ENCODE measurements around the gene IER3. TPM values are rescaled to one million over a fixed set of nuclear protein-coding genes. Genes with fewer than 3 reads are reported as not detected.

The IER3 gene
- total and polyA plus RNA-seq, 9 of the 15 experiments (the other 6 are each of a cell fraction or from before 2014, with no cell fraction given): 1.5 to 30.0 (median 11.5) TPM

GRCh38 chr6:30735668-30736314 is 8.6 kb downstream of the IER3 start:
- ChIA-PET CTCF (ENCODE audit: low intra/inter-chr PET ratio) (no interaction called here), POLR2A (interaction anchor here (0.9 to 5.0 kb wide), 2 partner anchors 10 to 77 kb away, joined by 3 to 27 read pairs; no protein-coding TSS in a partner anchor)
- no peak overlapping the region for H3K4me2 ChIP-seq (ENCODE audit: insufficient read depth, low read length)
- in situ Hi-C loops (cut with MboI): no loop called here
- H4K20me1 ChIP-seq (replicated peaks; ENCODE audit: control insufficient read depth, insufficient read depth, low read length): 0 out of 2 replicates have a peak, but pooled peaks cover under 1% of the 10 kb centered on the region
- H3K27me3 ChIP-seq (ENCODE audit: control insufficient read depth in 2 of 2, insufficient read depth in 2 of 2, low read length in 2 of 2): no peaks in the 10 kb centered on the region
- H3K9me3 ChIP-seq (replicated peaks; ENCODE audit: control insufficient read depth, insufficient read depth, low read depth, low read length): no peaks in the 10 kb centered on the region
- 92% methylated on average over 8 of the region's 8 CpGs for WGBS (ENCODE audit: insufficient coverage, low coverage, missing lambda C conversion rate)
- H3K36me3 ChIP-seq (ENCODE audit: control insufficient read depth, insufficient read depth, low read length): peaks cover 84% of the 10 kb centered on the region
- H3K27ac ChIP-seq (ENCODE audit: extremely low read depth, low read depth, low read length): no peak overlapping the region
- peaks cover 32% of the 10 kb centered on the region for H3K79me2 ChIP-seq (ENCODE audit: control insufficient read depth, insufficient read depth, low read length)
- TF ChIP-seq, protein P1, sequence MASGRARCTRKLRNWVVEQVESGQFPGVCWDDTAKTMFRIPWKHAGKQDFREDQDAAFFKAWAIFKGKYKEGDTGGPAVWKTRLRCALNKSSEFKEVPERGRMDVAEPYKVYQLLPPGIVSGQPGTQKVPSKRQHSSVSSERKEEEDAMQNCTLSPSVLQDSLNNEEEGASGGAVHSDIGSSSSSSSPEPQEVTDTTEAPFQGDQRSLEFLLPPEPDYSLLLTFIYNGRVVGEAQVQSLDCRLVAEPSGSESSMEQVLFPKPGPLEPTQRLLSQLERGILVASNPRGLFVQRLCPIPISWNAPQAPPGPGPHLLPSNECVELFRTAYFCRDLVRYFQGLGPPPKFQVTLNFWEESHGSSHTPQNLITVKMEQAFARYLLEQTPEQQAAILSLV (tag; IDR thresholded peaks at IDR 0.05): no peak
- TF ChIP-seq SETDB1 (IDR thresholded peaks at IDR 0.05; ENCODE audit: low read length) (no peak), PCBP1 (IDR thresholded peaks at IDR 0.05; ENCODE audit: low read depth, low read length, poor library complexity, severe bottlenecking) (no peak), BRCA1 (IDR thresholded peaks at IDR 0.05) (no peak), BRCA1 (CRISPR knock-in tag; IDR thresholded peaks at IDR 0.05) (no peak), SMARCE1 (IDR thresholded peaks at IDR 0.05) (no peak), RCOR1 (IDR thresholded peaks at IDR 0.05; ENCODE audit: borderline replicate concordance in 1 of 2, low read depth in 2 of 2, low read length in 2 of 2) (no peak)
- FAIRE-seq: no peak
- H3K4me3 ChIP-seq: no peak overlapping the region
- BruUV-seq (replicated peaks): no TSS peak
- H3K9me1 ChIP-seq (ENCODE audit: control insufficient read depth, insufficient read depth, low read length): peaks cover 5% of the 10 kb centered on the region
- H3K9ac ChIP-seq (ENCODE audit: insufficient read depth in 1 of 2, low read depth in 2 of 2, low read length in 2 of 2): no peak overlapping the region
- H3K4me1 ChIP-seq (replicated peaks in 1 of 2; ENCODE audit: control insufficient read depth in 2 of 2, insufficient read depth in 2 of 2, low read length in 2 of 2): peaks cover 12 to 23% of the 10 kb centered on the region in 2 experiments
- H2AFZ ChIP-seq (ENCODE audit: low read depth, low read length): no peak overlapping the region
- DNase-seq (ENCODE audit: extremely low read depth in 1 of 4, low spot score in 3 of 4): no peak
- no peak for ATAC-seq
- intact Hi-C loops (cut with micrococcal nuclease): no loop called here
